Activated naive CD8-positive, alpha-beta T cell treated with anti-CD3 and anti-CD28 coated beads, Interleukin-2, amount 50 U/mL, for 16 hours (primary cell): ENCODE results near the gene DHX36.

ENCODE experiments used
- DNase-seq: peaks from one replicate; pipeline ENCODE4 v3.0.0-alpha.2; 2020; ENCODE audit warnings: low read depth, low spot score

DHX36 gene

GRCh38 chr3:154323891-154324738 lies at the start of gene DHX36:
Gene DHX36, minus strand, starts transcription at chr3:154324487. Its CDS starts 71 bp downstream, at chr3:154324416.
- peak; percentile 77 for DNase-seq

GRCh38 chr3:154367221-154367620 lies 42.9 kb upstream of the DHX36 start:
- DNase-seq, result no peak

- DNase-seq, result no peak
Observed at GRCh38 chr3:154364849-154365248, 40.6 kb upstream of the DHX36 start.

- no peak for DNase-seq
Observed at GRCh38 chr3:154361099-154361498, 36.8 kb upstream of the DHX36 start.

GRCh38 chr3:154356009-154356408 lies 31.7 kb upstream of the DHX36 start:
- no peak for DNase-seq

GRCh38 chr3:154349223-154349622 lies 24.9 kb upstream of the DHX36 start:
- no peak for DNase-seq

- no peak for DNase-seq
Observed at GRCh38 chr3:154345422-154346122, 21.3 kb upstream of the DHX36 start.

GRCh38 chr3:154338570-154338969 lies 14.3 kb upstream of the DHX36 start:
- no peak for DNase-seq

GRCh38 chr3:154338008-154338407 lies 13.7 kb upstream of the DHX36 start:
- DNase-seq, result no peak

GRCh38 chr3:154334973-154335420 lies 10.7 kb upstream of the DHX36 start:
- no peak for DNase-seq

GRCh38 chr3:154327871-154328270 lies 3.6 kb upstream of the DHX36 start:
- no peak for DNase-seq

GRCh38 chr3:154324919-154325318 lies 632 bp upstream of the DHX36 start:
- no peak for DNase-seq

GRCh38 chr3:154316974-154317767 lies 7.1 kb downstream of the DHX36 start:
- DNase-seq, result no peak

- DNase-seq, result no peak
Observed at GRCh38 chr3:154314152-154314551, 10.1 kb downstream of the DHX36 start.

GRCh38 chr3:154310840-154311239 lies 13.4 kb downstream of the DHX36 start:
- no peak for DNase-seq

- DNase-seq, result no peak
Observed at GRCh38 chr3:154307363-154307762, 16.9 kb downstream of the DHX36 start.

- no peak for DNase-seq
Observed at GRCh38 chr3:154304936-154305335, 19.4 kb downstream of the DHX36 start.

- DNase-seq, result no peak
Observed at GRCh38 chr3:154304116-154304786, 20.0 kb downstream of the DHX36 start.

GRCh38 chr3:154301561-154301960 lies 22.7 kb downstream of the DHX36 start:
- no peak for DNase-seq

- no peak for DNase-seq
Observed at GRCh38 chr3:154294016-154294415, 30.3 kb downstream of the DHX36 start.

- no peak for DNase-seq
Observed at GRCh38 chr3:154290187-154290586, 34.1 kb downstream of the DHX36 start.
